ENCODE data around the gene ZDHHC18.
"Not testable (repeated sequence)": the region's sequence is repeated elsewhere in the genome, so short reads cannot be mapped to it uniquely, and the experiment has no call there.

DNA sequence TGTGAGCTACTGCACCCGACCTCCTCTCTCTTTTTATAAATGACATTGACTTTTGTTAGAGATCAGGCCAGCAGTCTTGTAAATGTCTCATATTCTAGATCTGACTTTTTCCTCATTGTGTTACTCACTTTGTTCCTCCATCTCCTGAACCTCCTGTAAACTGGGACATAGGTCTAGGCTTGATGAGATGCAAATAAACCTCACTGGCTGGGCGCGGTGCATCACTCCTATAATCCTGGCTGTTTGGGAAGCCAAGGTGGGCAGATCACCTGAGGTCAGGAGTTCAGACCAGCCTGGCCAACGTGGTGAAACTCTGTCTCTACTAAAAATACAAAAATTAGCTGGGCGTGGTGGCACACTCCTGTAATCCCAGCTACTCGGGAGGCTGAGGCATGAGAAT lies 21.3 kb downstream of the ZDHHC18 start:
- TF ChIP-seq, protein P1, sequence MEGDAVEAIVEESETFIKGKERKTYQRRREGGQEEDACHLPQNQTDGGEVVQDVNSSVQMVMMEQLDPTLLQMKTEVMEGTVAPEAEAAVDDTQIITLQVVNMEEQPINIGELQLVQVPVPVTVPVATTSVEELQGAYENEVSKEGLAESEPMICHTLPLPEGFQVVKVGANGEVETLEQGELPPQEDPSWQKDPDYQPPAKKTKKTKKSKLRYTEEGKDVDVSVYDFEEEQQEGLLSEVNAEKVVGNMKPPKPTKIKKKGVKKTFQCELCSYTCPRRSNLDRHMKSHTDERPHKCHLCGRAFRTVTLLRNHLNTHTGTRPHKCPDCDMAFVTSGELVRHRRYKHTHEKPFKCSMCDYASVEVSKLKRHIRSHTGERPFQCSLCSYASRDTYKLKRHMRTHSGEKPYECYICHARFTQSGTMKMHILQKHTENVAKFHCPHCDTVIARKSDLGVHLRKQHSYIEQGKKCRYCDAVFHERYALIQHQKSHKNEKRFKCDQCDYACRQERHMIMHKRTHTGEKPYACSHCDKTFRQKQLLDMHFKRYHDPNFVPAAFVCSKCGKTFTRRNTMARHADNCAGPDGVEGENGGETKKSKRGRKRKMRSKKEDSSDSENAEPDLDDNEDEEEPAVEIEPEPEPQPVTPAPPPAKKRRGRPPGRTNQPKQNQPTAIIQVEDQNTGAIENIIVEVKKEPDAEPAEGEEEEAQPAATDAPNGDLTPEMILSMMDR (IDR thresholded peaks at IDR 0.05), result not testable (repeated sequence)
- TF ChIP-seq EZH2phosphoT487, EZH2 (IDR thresholded peaks at IDR 0.05): not testable (repeated sequence)
